Stimulated activated CD4-positive, alpha-beta T cell treated with anti-CD3 and anti-CD28 coated beads, Interleukin-4, amount 100 ng/mL, for 4 hours (primary cell): ENCODE results near the gene MPST.
"Not testable (repeated sequence)": the region's sequence is repeated elsewhere in the genome, so short reads cannot be mapped to it uniquely, and the experiment has no call there.

Experiments used
- DNase-seq, 2 experiments: peaks; one replicate each; pipeline ENCODE4 v3.0.0-alpha.2; 2020

Gene MPST

DNA sequence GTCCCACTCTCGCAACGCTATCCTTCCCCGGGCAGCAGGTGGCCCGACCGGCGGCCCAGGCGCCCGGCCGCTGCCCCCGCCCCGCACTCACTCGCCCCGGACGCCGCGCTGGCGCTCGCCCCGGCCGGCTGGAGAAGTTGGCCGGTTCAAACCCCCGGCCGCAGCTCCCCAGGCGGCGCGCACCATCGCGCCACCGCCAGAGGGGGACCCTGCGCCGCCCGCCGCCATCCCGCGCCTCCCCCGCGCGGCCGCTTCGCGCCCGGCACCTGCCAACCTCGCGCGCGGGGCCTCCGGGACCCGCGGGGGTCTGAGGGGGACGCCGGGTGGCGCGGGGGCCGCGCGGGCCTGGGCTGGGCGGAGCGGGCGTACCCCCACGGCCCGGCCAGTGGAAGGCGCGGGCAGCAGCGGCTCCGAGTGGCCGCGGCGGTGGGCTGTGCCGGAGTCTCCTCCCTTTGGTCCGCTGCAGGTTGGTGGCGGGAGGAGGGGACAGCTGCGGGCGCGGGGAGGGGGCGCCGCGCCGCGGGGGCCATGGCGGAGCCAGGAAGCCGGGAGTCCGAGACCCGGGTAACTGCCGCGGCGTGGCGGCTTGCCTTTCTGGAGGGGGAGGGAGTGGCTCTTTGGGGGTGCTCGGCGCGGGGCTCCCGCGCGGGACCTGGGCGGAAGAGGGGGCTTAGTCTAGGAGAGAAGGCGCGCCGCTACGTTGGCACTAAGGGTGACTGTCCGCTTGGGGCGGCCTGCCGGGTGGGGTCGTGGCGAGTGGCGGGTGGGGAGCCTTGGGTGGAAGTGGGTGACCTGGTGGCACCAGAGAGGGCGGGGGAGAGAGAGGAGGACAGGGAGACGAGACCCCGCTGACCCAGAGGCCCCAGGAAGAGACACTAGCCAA, at the start of gene MPST, which contains the start of gene TST:
Gene MPST, plus strand, starts transcription at position 434 of the 883 bp plus-strand sequence. Its CDS starts 95 bp downstream, at position 529.
Gene TST, minus strand, starts transcription at position 139 of the 883 bp plus-strand sequence. CDS start 715 bp downstream, outside the sequence.
- DNase-seq = peak; percentile 5 to 36

DNA sequence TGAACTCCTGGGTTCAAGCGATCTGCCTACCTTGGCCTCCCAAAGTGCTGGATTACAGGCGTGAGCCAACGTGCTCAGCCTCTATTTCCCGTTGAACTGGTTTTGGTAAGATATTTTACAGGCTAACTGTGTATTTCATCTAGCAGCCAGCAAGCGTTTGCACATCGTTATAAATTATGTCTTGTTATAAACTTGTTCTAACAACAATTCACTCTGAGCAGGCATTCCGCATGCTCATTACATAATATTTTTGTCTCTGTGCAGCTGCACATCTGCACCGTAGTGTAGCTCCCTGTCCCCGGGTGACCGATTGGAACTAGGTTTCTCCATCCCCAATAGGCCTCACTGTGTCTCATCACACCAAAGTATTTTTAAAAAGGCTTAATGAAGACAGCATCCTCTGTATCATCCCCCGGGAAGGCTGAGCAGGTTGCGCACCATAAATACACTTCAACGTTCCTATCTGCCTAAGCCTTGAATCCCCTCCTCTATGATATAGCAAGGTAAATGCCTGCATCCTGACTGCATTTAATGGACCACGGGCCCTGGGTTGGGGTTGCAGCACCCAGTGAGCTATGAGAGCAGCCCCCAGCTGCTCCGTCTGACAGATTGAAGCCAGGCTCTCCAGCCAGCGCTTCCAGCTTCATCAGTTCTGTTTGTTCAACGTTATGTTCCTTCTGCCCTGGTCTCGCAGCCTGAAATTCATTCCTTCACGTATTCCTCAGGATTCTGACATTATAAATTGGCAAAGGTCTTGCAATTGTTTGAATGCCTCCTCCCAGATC, 48.0 kb upstream of the MPST start:
- DNase-seq = no peak

DNA sequence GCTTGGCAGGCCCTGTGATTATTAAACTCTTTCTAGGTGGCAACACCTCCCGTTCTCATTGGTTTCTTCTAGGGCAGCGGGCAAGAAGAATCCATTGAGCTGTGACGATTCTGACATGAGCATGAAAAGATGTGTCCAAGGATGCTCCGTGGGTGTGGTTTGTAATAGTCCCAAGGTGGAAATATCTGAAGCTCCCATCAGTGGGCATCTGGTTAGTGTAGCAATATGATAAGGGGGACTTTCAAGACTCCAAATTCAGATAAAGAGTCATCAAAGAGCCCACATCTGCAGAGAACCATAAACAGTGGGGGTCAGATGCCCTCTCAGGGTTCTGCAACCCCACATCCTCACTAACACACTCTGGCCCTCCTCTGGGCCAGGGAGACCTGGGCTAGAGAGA, 42.9 kb upstream of the MPST start:
- no peak for DNase-seq

DNA sequence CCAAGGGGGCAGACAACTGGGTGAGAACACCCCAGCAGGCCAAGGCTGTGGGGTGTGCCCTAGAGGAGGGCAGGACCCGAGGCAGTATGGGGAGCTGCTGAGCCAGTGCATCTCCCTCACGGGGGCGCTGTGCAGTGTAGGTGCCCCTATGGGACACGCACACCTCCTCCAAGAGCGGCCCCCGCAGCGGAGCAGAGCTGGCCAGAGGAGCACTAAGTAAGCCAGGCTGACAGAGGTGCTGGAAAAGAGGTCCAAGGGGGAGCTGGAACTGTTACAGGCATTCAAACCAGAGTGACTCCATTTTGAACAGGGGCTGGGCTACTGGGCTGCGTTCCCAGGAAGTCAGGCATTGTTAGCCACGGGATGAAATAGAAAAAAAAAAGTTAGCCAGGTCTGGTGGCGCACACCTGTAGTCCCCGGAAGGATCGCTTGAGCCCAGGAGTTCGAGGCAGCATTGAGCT, 42.1 kb upstream of the MPST start:
- DNase-seq = peak; percentile 76 to 78

DNA sequence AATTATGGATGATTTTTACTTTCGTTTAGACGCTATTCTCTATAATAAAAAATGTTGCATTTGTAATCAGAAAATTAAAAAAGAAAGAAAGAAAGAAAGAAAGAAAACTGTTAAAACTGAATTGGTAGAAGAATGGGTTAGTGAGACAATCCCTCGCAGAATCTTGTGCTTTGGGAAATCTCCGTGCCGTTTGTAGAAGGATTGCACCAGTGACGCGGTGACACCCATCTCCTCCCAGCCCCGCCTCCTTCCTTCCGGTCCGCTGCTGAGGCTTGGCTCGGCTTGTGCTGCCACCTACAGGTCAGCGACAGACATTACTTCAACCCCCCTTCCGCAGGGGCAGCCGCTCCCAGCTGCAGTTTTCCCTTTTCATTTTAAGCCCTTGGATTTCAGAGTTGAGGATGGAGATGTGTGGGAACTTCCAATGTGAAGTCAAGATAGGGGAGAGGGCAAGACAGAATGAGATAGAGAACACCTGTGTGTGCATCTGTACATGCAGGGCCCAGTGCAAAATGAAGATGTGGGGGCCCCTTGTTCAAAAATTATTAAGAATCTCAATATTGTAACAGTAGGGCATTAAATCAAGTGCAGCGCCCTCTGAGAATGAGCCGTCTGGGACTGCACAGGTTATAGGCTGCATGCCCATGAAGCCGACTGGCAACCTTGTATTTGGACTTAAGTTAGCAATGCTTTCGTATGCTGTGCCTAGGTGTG, 41.4 kb upstream of the MPST start:
- DNase-seq = peak; percentile 85 to 88

DNA sequence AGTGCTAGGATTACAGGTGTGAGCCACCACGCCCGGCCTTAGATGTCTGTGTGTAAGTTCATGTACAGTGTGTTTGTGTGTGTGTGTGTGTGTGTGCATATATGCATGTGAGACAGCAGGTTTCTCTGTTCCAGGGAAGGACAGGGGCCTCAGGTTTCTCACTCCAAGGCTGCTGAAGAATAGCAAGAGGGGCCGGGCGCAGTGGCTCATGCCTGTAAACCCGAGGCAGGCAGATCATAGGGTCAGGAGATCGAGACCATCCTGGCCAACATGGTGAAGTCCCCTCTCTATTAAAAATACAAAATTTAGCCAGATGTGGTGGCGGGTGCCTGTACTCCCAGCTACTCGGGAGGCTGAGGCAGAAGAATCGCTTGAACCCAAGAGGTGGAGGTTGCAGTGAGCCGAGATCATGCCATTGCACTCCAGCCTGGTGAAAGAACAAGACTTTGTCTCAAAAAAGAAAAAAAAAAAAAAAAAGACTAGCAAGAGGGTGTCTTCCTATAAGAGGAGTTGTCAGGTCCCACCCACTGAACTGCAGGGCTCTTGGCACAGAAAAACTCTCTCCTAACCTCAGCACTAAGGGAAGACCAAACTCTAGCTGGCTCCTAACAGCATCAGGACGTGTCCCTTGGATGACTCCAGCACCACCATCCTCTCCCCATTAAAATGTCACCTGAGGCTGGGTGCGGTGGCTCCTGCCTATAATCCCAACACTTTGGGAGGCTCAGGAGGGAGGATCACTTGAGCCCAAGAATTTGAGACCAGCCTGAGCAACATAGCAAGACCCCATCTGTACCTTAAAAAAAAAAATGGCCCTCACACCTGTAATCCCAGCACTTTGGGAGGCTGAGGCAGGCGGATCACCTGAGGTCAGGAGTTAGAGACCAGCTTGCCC, 40.3 kb upstream of the MPST start:
- DNase-seq = no peak

DNA sequence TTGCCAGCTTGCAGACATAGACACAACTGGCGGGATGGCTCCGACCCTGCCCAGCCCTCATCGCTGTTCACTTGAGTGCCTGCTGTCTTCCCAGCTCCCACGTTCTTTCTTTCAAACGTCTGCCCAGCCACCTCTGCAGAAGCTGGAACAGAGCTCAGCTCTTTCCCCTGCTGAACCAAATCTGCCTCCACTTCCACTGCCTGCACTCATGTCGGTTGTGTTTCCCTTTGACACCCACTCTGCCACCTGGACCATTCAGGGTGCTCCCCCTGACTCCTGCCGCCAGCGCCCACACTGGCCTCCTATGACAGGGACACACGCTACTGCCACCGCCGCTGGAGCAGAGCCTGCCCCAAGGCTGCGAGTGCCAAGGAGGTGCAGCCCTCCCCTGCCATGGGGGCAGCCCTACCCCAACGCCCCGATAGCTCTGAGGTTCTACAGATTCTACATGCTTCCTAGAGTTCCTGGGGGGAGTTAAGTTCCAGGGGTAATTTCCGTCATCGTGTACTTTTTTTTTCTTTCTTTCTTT, 38.2 kb upstream of the MPST start:
- no peak for DNase-seq

DNA sequence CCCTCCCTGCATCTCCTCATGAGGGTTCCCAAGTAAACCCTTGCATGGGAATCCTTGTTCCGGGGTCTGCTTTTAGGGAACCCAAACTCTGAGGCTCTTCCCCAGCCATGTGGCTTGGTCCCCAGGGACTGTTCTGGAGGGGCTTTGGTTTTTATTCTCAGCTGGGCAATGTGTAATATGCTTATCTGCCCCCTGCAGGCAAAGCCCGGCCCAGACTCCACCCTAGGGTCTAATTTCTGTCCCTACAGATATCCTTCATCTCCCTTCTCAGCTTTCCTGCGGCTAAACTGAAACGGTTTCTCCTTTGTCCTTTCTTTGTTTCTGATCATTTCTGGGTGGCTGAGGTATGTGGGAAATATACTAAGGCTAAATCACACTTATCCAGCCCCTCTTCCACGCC, 37.4 kb upstream of the MPST start:
- DNase-seq = no peak

DNA sequence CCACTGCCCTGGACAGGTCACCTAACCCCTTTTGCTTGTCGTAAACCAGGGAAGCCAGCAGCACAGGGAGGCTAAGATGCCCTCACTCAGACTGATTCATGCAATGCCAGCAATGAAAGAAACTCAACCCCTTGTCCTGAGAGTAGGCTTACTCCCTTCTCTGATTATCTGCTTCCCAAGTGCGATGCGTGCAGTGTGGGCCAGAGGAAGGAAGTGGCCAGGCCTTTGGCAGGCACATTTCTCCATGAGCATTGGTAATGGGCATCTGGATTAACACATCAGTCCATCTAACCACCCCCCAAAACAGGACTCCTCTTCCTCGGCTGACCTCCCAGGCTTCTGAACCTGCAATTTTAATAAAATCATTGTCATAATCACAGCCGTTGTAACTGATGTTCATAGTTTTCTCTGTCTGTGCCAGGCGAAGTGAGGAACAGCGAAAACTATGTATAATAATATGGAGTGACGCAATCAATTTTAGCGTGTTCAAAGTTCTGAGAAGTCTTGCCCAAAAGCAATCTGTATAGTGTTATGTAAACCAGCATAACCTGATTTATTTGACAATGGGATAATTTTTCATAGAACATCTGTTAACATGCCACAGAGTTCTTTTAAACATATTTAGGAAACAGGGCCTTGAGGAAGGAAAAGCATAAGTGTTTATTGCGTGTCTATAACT, 34.2 kb upstream of the MPST start:
- DNase-seq = no peak

DNA sequence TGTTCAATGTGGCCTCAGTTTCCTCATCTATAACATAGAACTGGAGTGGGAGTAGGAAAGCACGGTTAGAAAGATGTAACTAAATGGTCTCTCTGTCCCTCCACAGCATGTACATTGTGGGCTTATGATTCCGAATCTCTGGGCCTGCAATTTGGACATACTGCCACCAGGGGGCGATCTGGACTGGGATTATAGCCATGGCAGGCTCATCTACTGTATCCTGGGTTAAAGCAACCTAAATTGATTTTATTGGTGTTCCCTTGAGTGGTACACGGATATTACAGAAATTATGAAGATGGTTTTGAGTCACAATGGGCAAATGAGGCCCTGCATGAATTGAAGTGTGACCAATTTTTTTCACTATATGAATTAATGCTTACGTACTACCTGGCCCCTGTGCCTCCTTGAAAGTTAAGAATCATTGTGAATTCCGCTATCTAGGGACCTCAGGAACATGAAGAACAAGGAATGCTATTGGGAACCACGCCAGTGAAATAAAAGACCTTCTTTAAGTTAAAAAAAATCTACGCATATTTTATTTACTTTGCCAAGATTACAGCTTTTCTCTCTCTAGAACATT, 33.2 kb upstream of the MPST start:
- peak; percentile 7 to 38 for DNase-seq

DNA sequence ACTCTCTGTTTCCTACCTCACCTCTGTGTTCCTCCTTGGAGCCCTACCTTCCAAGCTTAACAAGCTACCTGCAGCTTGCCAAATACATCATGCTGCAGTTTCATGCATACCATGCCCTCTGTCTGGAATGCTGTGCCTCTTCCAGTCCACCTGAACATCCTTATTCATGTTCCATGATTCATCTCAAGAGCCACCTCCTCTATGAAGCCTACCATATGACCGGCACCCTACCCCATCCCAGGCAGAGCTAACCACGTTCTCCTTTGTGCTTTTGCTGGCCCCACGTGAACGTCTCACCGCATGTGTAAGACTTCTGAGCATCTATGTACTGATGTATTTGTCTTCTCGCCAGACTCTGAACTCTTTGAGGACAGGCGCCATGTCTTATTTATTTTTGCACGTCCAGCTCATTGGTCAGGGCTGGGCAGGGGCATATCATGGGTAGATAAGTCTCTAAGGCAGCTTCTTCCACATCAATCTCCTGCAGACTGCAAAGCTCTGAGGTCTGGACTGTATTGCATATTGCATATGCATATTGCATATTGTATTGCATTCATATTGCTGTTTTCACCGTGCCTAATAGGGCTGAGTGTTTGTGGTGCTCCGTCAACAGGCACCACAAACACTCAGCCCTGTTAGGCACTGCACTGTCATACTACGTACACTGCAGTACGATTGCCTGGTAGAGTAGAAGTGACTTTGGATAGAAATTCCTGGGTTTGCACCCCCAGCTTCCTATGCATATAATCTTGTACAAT, 31.3 kb upstream of the MPST start:
- DNase-seq = no peak

DNA sequence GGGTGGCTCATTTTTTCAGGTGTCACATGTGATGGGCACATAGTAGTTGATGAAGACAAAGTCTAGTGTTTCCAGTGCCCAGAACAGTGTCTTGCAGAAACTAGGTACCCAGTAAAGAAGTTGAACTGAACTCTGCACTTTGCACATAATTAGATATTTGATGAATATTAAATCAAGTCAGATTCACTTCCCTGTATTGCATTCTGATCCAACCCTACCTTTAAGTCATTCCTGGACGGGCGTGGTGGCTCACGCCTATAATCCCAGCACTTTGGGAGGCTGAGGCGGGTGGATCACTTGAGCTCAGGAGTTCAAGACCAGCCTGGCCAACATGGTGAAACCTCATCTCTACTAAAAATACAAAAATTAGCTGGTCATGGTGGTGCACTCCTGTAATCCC, 30.5 kb upstream of the MPST start:
- not testable (repeated sequence) for DNase-seq

DNA sequence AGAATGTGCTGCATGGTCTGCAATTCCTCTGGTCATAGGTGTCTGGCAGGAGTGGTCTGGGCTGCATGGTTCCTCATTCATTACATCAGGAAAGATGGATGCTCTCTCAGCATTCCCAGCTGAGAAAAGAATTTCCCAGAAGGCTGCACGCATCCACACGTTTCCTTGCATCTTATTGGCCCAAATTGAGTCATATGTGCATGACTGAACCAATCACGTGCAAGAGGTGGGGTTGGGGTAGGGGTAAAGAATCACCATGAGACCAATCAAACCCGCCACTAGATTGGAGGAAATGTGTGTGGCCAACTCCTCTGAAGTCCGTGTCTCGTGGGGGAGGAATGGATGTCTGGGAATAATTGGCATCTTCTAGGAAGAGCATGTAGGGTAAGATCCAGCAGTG, 29.1 kb upstream of the MPST start:
- no peak for DNase-seq

DNA sequence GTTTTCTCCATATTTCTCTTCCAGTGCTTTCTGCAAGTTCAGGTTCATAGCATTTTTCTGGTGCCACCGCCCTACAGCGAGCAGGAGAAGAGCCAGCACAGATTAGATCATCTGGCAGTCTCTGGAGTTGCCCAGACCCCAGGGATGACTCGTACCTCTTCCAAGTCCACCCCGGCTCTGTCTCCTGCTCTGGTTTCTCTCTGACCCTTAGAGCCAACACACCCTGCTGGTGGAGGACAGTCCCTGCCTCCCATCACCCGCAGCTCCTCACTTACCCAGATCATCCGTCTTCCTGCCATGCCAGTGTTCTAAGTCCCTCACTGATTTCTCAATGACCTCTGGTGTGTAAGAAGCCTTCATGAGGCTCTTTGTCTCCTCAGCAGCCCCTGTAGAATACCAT, 28.3 kb upstream of the MPST start:
- no peak for DNase-seq

DNA sequence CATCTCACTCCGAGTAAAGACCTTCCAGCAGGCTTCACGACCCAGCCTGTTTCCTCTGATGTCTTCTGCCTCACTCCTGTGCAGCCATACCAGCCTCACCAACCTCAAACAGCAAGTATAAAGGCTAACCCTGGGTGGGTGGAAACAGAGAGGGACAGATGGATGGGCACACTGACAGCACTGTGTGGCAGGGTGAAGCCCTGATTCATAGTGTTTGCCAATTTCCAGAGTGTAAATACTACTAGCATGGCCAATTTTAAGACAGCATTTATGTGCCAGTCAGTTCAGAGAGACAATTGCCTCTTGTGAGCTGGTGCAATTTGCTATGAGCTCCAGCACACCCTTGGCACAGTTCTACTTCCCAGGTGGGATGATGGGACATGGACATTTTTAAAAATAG, 21.8 kb upstream of the MPST start:
- DNase-seq = no peak

DNA sequence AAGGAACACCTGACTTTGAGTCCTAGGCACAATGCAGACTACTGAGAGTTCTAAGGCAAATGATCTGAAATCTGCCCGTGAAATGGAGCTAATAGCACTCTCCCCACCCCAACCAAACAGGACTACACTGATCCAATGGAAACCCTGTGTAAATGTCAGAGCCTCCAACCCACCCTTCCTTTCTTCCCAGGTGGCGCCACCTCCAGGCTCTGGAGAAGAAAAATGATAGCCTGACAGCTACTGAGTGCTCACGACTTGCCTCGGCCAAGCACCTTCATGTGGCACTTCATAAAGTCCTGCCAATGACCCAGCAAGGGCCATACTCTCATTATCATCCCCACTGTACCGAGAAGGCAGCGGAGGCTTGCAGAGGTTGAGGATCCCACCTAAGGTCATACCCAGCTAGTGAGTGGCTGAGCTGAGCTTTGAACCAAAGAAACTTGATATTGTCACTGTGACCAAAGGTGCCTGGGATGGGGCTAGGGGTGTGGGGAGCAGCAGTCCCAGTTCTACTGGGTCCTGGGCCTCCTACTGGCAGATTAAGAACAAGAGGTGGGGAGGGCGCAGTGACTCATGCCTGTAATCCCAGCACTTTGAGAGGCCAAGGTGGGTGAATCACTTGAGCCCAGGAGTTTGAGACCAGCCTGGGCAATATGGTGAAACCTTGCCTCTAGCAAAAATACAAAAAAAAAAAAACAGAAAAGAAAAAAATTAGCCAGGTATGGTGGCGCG, 20.8 kb upstream of the MPST start:
- no peak for DNase-seq

DNA sequence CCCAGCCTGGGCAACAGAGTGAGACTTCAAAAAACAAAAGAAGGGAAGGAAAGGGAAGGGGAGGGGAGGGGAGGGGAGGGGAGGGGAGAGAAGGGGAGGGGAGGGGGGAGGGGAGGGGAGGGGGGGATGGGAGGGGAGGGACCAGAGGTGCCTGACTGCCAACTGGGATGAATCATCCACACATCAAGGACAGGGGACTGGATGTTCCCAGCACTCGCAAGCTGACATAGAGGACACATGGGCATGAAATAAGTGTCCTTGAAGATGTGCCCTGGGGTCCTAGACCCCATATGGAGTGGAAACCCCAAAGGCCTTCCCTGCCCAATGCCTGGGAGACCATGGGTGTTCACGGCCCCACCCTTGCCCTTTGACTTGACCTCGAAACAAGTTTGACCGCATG, 20.1 kb upstream of the MPST start:
- DNase-seq = no peak

DNA sequence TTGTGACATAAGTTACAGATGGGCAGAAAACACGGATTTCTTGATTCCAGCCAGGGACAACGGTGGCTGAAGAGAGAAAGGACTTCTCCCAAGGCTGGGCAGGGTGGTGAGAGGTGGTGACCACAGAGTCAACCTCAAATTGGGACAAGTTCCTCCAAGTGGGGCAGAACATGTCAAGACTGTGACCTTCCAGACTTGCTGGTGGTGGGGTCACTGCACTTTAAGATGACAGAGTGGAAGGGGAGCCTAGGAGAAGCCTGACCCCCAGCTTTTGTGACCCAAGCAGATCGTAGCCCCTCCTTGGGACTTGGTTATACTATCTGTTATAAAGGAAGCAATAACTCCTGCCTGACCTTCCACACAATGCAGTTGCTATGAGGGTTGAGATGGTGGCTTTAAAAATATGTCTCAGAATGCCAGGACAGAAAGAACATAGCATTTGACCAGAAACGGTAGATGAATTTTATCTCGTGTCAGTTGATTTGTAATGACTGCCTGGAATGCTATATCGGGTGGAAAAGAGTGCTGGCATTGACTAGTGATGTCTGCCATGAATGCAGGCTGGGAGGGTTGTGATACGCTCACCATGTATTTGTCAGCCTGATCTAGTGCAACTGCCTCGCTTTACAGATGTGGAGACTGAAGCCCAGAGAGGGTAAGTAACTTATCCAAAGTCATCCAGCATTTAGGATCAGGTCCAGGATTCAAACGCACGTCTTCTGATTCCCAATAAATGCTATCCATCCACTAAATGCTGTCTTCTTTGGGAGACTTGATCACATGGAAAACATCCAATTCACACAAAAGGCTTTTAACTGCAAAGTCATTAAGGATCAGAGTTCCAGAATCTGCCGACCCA, 18.6 kb upstream of the MPST start:
- no peak for DNase-seq
